ENCODE data around the gene AHCY.
A peak's percentile ranks its signal among the peaks of the same experiment; 100 is the strongest.
"Not testable (repeated sequence)": the region's sequence is repeated elsewhere in the genome, so short reads cannot be mapped to it uniquely, and the experiment has no call there.

Gene AHCY

GRCh38 chr20:34322267-34323105 is 19.3 kb upstream of the AHCY start:
- DNase-seq (ENCODE audit: low spot score): no peak

GRCh38 chr20:34320861-34321260 is 17.7 kb upstream of the AHCY start:
- no peak for DNase-seq (ENCODE audit: low spot score)

GRCh38 chr20:34318609-34319443 is 15.7 kb upstream of the AHCY start:
- DNase-seq (ENCODE audit: low spot score): no peak

GRCh38 chr20:34316196-34316814 is 13.2 kb upstream of the AHCY start:
- no peak for DNase-seq (ENCODE audit: low spot score)

- DNase-seq (ENCODE audit: low spot score): no peak
Observed at GRCh38 chr20:34315236-34315635, 12.1 kb upstream of the AHCY start.

- DNase-seq (ENCODE audit: low spot score): peak; percentile 91
Observed at GRCh38 chr20:34312544-34313217, 9.5 kb upstream of the AHCY start.

- no peak for DNase-seq (ENCODE audit: low spot score)
Observed at GRCh38 chr20:34312024-34312460, 8.9 kb upstream of the AHCY start.

GRCh38 chr20:34311118-34312023 is 8.2 kb upstream of the AHCY start:
- peak; percentile 40 for DNase-seq (ENCODE audit: low spot score)

- DNase-seq (ENCODE audit: low spot score): no peak
Observed at GRCh38 chr20:34310481-34311117, 7.4 kb upstream of the AHCY start.

- DNase-seq (ENCODE audit: low spot score): no peak
Observed at GRCh38 chr20:34309691-34310090, 6.5 kb upstream of the AHCY start.

GRCh38 chr20:34305333-34306230 is 2.4 kb upstream of the AHCY start:
- no peak for DNase-seq (ENCODE audit: low spot score)

GRCh38 chr20:34302312-34302722 is 838 bp downstream of the AHCY start:
- DNase-seq (ENCODE audit: low spot score): no peak

GRCh38 chr20:34301587-34302311 is 1.4 kb downstream of the AHCY start:
- DNase-seq (ENCODE audit: low spot score): no peak

- DNase-seq (ENCODE audit: low spot score): no peak
Observed at GRCh38 chr20:34300809-34301586, 2.2 kb downstream of the AHCY start.

- DNase-seq (ENCODE audit: low spot score): no peak
Observed at GRCh38 chr20:34300256-34300806, 2.8 kb downstream of the AHCY start.

- no peak for DNase-seq (ENCODE audit: low spot score)
Observed at GRCh38 chr20:34299556-34300255, 3.4 kb downstream of the AHCY start.

GRCh38 chr20:34298294-34298784 is 4.8 kb downstream of the AHCY start:
- DNase-seq (ENCODE audit: low spot score): not testable (repeated sequence)

Measured in globus pallidus (tissue), 1 donor.